Measurements from ENCODE around the gene UBE2B. TPM values are rescaled to one million over a fixed set of nuclear protein-coding genes. Genes with fewer than 3 reads are reported as not detected.

UBE2B gene
- total and polyA plus RNA-seq, 7 donors: 146 to 296 (median 210) TPM

DNA sequence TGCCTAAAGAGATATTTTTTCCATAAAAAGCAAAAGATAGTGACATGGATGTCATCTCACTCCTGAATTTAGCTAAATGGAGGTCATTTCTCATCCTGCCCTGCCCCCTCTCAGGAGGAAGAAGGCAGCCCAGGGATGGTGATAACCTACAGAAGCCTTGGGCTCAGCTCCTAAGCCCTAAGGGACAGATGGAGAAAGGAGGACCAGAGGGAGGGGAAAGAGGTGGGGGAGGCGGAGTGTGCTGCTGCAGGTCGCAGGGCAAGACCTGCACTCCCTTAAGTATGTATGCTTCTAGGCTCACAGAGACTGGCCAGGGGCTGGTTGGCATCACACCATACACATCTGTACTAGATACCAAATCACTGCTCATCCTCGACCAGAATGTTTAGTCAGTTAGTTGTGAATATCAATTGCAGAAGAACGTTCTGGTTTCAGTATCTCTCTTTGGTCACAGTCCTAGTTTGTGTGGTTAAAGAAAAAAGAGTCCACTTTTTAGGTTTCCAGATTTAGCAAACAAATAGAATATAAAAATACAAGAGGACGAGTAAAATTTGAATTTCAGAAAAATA lies 58.7 kb downstream of the UBE2B start:
- Histone ChIP-seq H3K4me1 (peaks cover 14% of the 10 kb centered on the region), H3K9me3 (no peaks in the 10 kb centered on the region), H3K27me3 (ENCODE audit: insufficient read depth in 3 of 3, low read length in 2 of 3) (no peaks in the 10 kb centered on the region), H3K36me3 (ENCODE audit: insufficient read depth in 1 of 2, low read depth in 1 of 2) (no peaks in the 10 kb centered on the region), H3K4me3 (no peak overlapping the region), H3K27ac (no peak overlapping the region)
- ATAC-seq: no peak
- intact Hi-C loops (cut with DNase I): no loop called here
- no peak for TF ChIP-seq CTCF (IDR thresholded peaks at IDR 0.05)
- DNase-seq: peak in 1 of 2 donors; percentile 6
- 55 to 69% (median 58%) methylated on average over 5 of the region's 5 CpGs for WGBS, 3 donors

- Histone ChIP-seq H3K27me3 (ENCODE audit: insufficient read depth in 3 of 3, low read length in 2 of 3) (no peaks in the 10 kb centered on the region), H3K4me1 (peaks cover 33% of the 10 kb centered on the region), H3K27ac (no peak overlapping the region), H3K9me3 (no peaks in the 10 kb centered on the region), H3K36me3 (ENCODE audit: insufficient read depth in 1 of 2, low read depth in 1 of 2) (no peaks in the 10 kb centered on the region), H3K4me3 (no peak overlapping the region)
- no peak for TF ChIP-seq CTCF (IDR thresholded peaks at IDR 0.05)
- ATAC-seq (no peak), DNase-seq (no peak)
- WGBS, 3 donors: 83 to 98% (median 84%) methylated on average over 3 to 4 of the region's 4 CpGs
- intact Hi-C loops (cut with DNase I): no loop called here
Observed at GRCh38 chr5:134432174-134432573, 60.8 kb downstream of the UBE2B start.

- intact Hi-C loops (cut with DNase I): no loop called here
- Histone ChIP-seq H3K27ac (no peak overlapping the region), H3K4me1 (peaks cover 39% of the 10 kb centered on the region), H3K4me3 (no peak overlapping the region), H3K9me3 (no peaks in the 10 kb centered on the region), H3K27me3 (ENCODE audit: insufficient read depth in 3 of 3, low read length in 2 of 3) (no peaks in the 10 kb centered on the region), H3K36me3 (ENCODE audit: insufficient read depth in 1 of 2, low read depth in 1 of 2) (no peaks in the 10 kb centered on the region)
- DNase-seq: peak in 1 of 2 donors; percentile 14
- WGBS, 3 donors: 80 to 87% (median 82%) methylated on average over 14 of the region's 14 CpGs
- TF ChIP-seq CTCF (IDR thresholded peaks at IDR 0.05): no peak
- no peak for ATAC-seq
Observed at GRCh38 chr5:134432677-134433359, 61.4 kb downstream of the UBE2B start.

GRCh38 chr5:134435560-134435959 lies 64.2 kb downstream of the UBE2B start:
- peak overlapping the region; percentile 98 for H3K27ac ChIP-seq
- intact Hi-C loops (cut with DNase I): loop anchor here (5.0 kb wide), 2 partner anchors 63 to 77 kb away; partner anchors contain the start of gene UBE2B (in 1 of the 2)
- no peak overlapping the region for H3K4me3 ChIP-seq
- H3K4me1 ChIP-seq: peaks cover 64% of the 10 kb centered on the region
- H3K36me3 ChIP-seq (ENCODE audit: insufficient read depth in 1 of 2, low read depth in 1 of 2): no peaks in the 10 kb centered on the region
- ATAC-seq: peak; percentile 11 to 33 (median 16)
- H3K9me3 ChIP-seq: no peaks in the 10 kb centered on the region
- 63 to 82% (median 74%) methylated on average over 2 of the region's 2 CpGs for WGBS, 3 donors
- H3K27me3 ChIP-seq (ENCODE audit: insufficient read depth in 3 of 3, low read length in 2 of 3): no peaks in the 10 kb centered on the region
- peak in 1 of 2 donors; percentile 48 for DNase-seq
- TF ChIP-seq CTCF (IDR thresholded peaks at IDR 0.05): no peak

Data from psoas muscle (tissue), 8 donors.